ENCODE results near the gene GPHN.

GPHN gene

GRCh38 chr14:67166450-67166853, 658.5 kb downstream of the GPHN start:
- no peak overlapping the region for H3K4me3 ChIP-seq (ENCODE audit: low read depth, low read length)
- H3K36me3 ChIP-seq: no peaks in the 10 kb centered on the region; the same call in 1 of the 2 replicates
- no peaks in the 10 kb centered on the region for H3K4me1 ChIP-seq
- H3K27me3 ChIP-seq: no peaks in the 10 kb centered on the region
- peak; percentile 31 for DNase-seq
- TF ChIP-seq CTCF (IDR thresholded peaks at IDR 0.05; ENCODE audit: low read depth, low read length): peak; percentile 87
- no peaks in the 10 kb centered on the region for H3K9me3 ChIP-seq

- Histone ChIP-seq H3K36me3 (peaks cover 3% of the 10 kb centered on the region; the same call in 1 of the 2 replicates), H3K4me1 (no peaks in the 10 kb centered on the region), H3K9me3 (no peaks in the 10 kb centered on the region), H3K4me3 (ENCODE audit: low read depth, low read length) (no peak overlapping the region), H3K27me3 (no peaks in the 10 kb centered on the region)
- no peak for TF ChIP-seq CTCF (IDR thresholded peaks at IDR 0.05; ENCODE audit: low read depth, low read length)
- no peak for DNase-seq
Measured at GRCh38 chr14:67167420-67168109, 659.6 kb downstream of the GPHN start.

GRCh38 chr14:67168110-67168441, 660.1 kb downstream of the GPHN start:
- Histone ChIP-seq H3K4me3 (ENCODE audit: low read depth, low read length) (no peak overlapping the region), H3K27me3 (no peaks in the 10 kb centered on the region), H3K9me3 (no peaks in the 10 kb centered on the region; the same call in 1 of the 2 replicates), H3K4me1 (no peaks in the 10 kb centered on the region), H3K36me3 (peaks cover 6% of the 10 kb centered on the region; the same call in 1 of the 2 replicates)
- no peak for TF ChIP-seq CTCF (IDR thresholded peaks at IDR 0.05; ENCODE audit: low read depth, low read length)
- no peak for DNase-seq

GRCh38 chr14:67170660-67171059, 662.7 kb downstream of the GPHN start:
- Histone ChIP-seq H3K9me3 (no peaks in the 10 kb centered on the region; the same call in 1 of the 2 replicates), H3K4me3 (ENCODE audit: low read depth, low read length) (no peak overlapping the region), H3K4me1 (no peaks in the 10 kb centered on the region), H3K27me3 (no peaks in the 10 kb centered on the region), H3K36me3 (peaks cover 6% of the 10 kb centered on the region; the same call in 1 of the 2 replicates)
- no peak for DNase-seq
- no peak for TF ChIP-seq CTCF (IDR thresholded peaks at IDR 0.05; ENCODE audit: low read depth, low read length)

GRCh38 chr14:67172056-67172455, 664.1 kb downstream of the GPHN start:
- no peak for DNase-seq
- peaks cover 6% of the 10 kb centered on the region; the same call in 1 of the 2 replicates for H3K36me3 ChIP-seq
- H3K9me3 ChIP-seq: no peaks in the 10 kb centered on the region; the same call in 1 of the 2 replicates

More at GRCh38 chr14:67172056-67172455, 664.1 kb downstream of the GPHN start:
- Histone ChIP-seq H3K4me3 (ENCODE audit: low read depth, low read length) (no peak overlapping the region), H3K4me1 (no peaks in the 10 kb centered on the region), H3K27me3 (no peaks in the 10 kb centered on the region)
- no peak for TF ChIP-seq CTCF (IDR thresholded peaks at IDR 0.05; ENCODE audit: low read depth, low read length)

Measured in BE2C (cell line).